Type B pancreatic cell (in vitro differentiated cells): ENCODE results near the gene MARCHF4. TPM values are rescaled to one million over a fixed set of nuclear protein-coding genes. Genes with fewer than 3 reads are reported as not detected.

ENCODE experiments used
- DNase-seq: peaks from one replicate; pipeline ENCODE4 v3.0.0; 2021; ENCODE audit warnings: mixed read lengths; ENCODE audit not compliant: unreplicated experiment; ENCODE audit errors: extremely low spot score
- H3K27ac Mint-ChIP-seq: 2 replicates; pipeline ENCODE4 v1.8.0; 2021; ENCODE audit warnings: mild to moderate bottlenecking, mixed read lengths
- H3K27me3 Mint-ChIP-seq: 2 replicates; pipeline ENCODE4 v1.8.0; 2021; ENCODE audit warnings: mixed read lengths
- H3K36me3 Mint-ChIP-seq: 2 replicates; pipeline ENCODE4 v1.8.0; 2021; ENCODE audit warnings: mixed read lengths
- H3K4me1 Mint-ChIP-seq: one replicate; pipeline ENCODE4 v1.8.0; 2021; ENCODE audit warnings: mixed read lengths; ENCODE audit not compliant: unreplicated experiment
- H3K4me3 Mint-ChIP-seq: 2 replicates; pipeline ENCODE4 v1.8.0; 2021; ENCODE audit warnings: mild to moderate bottlenecking, mixed read lengths
- H3K9me3 Mint-ChIP-seq: 2 replicates; pipeline ENCODE4 v1.8.0; 2021; ENCODE audit warnings: mixed read lengths
- total RNA-seq: library from RNA; stranded (reverse); gene quantifications from 2 replicates; pipeline ENCODE4 v1.2.1, GENCODE V29; 2021; ENCODE audit warnings: low replicate concordance
- TF ChIP-seq, protein P1 (sequence below): fragments of 200-600 bp; sonication (generic); conservative IDR thresholded peaks from 2 replicates; pipeline ENCODE4 v1.5.0; 2021; ENCODE audit warnings: antibody characterized with exemption, mild to moderate bottlenecking

Gene MARCHF4
- total RNA-seq, 1 donor from 2014 or later, result 1.1 TPM

GRCh38 chr2:216345846-216346245 is 26.4 kb downstream of the MARCHF4 start:
- TF ChIP-seq, protein P1, sequence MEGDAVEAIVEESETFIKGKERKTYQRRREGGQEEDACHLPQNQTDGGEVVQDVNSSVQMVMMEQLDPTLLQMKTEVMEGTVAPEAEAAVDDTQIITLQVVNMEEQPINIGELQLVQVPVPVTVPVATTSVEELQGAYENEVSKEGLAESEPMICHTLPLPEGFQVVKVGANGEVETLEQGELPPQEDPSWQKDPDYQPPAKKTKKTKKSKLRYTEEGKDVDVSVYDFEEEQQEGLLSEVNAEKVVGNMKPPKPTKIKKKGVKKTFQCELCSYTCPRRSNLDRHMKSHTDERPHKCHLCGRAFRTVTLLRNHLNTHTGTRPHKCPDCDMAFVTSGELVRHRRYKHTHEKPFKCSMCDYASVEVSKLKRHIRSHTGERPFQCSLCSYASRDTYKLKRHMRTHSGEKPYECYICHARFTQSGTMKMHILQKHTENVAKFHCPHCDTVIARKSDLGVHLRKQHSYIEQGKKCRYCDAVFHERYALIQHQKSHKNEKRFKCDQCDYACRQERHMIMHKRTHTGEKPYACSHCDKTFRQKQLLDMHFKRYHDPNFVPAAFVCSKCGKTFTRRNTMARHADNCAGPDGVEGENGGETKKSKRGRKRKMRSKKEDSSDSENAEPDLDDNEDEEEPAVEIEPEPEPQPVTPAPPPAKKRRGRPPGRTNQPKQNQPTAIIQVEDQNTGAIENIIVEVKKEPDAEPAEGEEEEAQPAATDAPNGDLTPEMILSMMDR, result no peak
- H3K4me3 Mint-ChIP-seq, result no peak overlapping the region
- peaks cover 4% of the 10 kb centered on the region for H3K4me1 Mint-ChIP-seq
- H3K27me3 Mint-ChIP-seq, result peaks cover 36% of the 10 kb centered on the region
- H3K27ac Mint-ChIP-seq, result no peak overlapping the region
- no peaks in the 10 kb centered on the region for H3K9me3 Mint-ChIP-seq
- H3K36me3 Mint-ChIP-seq, result no peaks in the 10 kb centered on the region
- DNase-seq, result no peak

DNA sequence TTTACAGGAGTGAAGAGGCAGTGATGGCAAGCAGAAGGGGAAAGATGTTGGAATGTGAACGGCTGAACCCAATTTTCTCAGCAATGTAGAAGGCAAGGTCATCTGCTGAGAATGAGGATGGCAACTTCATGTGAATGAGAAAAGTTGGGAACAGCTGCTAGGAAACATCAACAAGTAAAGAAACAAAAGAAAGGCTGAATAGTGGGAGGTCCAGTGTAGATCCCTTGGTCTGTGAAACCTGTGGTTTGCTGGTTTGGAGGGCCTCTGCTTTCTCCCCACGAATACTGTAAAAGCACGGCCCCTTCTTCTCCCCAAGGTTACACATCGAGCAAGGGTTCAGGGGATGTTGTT is 27.4 kb downstream of the MARCHF4 start:
- H3K4me1 Mint-ChIP-seq, result peaks cover 11% of the 10 kb centered on the region
- no peak overlapping the region for H3K4me3 Mint-ChIP-seq
- no peak overlapping the region for H3K27ac Mint-ChIP-seq
- H3K27me3 Mint-ChIP-seq, result peaks cover 33% of the 10 kb centered on the region
- H3K9me3 Mint-ChIP-seq, result no peaks in the 10 kb centered on the region
- H3K36me3 Mint-ChIP-seq, result no peaks in the 10 kb centered on the region
- TF ChIP-seq, protein P1, result no peak
- no peak for DNase-seq

GRCh38 chr2:216344206-216344949 is 27.9 kb downstream of the MARCHF4 start:
- Mint-ChIP-seq H3K9me3 (no peaks in the 10 kb centered on the region), H3K4me3 (no peak overlapping the region), H3K27me3 (peaks cover 33% of the 10 kb centered on the region), H3K27ac (no peak overlapping the region), H3K4me1 (peaks cover 13% of the 10 kb centered on the region), H3K36me3 (no peaks in the 10 kb centered on the region)
- DNase-seq, result no peak
- TF ChIP-seq, protein P1, result no peak

- H3K36me3 Mint-ChIP-seq, result no peaks in the 10 kb centered on the region
- H3K9me3 Mint-ChIP-seq, result no peaks in the 10 kb centered on the region
- H3K4me1 Mint-ChIP-seq, result peaks cover 13% of the 10 kb centered on the region
- H3K27me3 Mint-ChIP-seq, result peaks cover 39% of the 10 kb centered on the region
- TF ChIP-seq, protein P1, result no peak
- no peak for DNase-seq
- no peak overlapping the region for H3K27ac Mint-ChIP-seq
- no peak overlapping the region for H3K4me3 Mint-ChIP-seq
Observed at GRCh38 chr2:216343221-216343980, 28.9 kb downstream of the MARCHF4 start.

- no peak for DNase-seq
- Mint-ChIP-seq H3K4me1 (peaks cover 13% of the 10 kb centered on the region), H3K36me3 (no peaks in the 10 kb centered on the region), H3K27ac (no peak overlapping the region), H3K4me3 (no peak overlapping the region), H3K27me3 (peaks cover 41% of the 10 kb centered on the region), H3K9me3 (no peaks in the 10 kb centered on the region)
- TF ChIP-seq, protein P1, result no peak
Observed at GRCh38 chr2:216341121-216341520, 31.2 kb downstream of the MARCHF4 start.
